Astrocyte of the hippocampus (primary cell): ENCODE data around the gene ZNF624.

Experiments
- DNase-seq: peaks from one replicate; pipeline ENCODE4 v3.0.0; 2011; ENCODE audit warnings: low read depth, low spot score

The ZNF624 gene

DNA sequence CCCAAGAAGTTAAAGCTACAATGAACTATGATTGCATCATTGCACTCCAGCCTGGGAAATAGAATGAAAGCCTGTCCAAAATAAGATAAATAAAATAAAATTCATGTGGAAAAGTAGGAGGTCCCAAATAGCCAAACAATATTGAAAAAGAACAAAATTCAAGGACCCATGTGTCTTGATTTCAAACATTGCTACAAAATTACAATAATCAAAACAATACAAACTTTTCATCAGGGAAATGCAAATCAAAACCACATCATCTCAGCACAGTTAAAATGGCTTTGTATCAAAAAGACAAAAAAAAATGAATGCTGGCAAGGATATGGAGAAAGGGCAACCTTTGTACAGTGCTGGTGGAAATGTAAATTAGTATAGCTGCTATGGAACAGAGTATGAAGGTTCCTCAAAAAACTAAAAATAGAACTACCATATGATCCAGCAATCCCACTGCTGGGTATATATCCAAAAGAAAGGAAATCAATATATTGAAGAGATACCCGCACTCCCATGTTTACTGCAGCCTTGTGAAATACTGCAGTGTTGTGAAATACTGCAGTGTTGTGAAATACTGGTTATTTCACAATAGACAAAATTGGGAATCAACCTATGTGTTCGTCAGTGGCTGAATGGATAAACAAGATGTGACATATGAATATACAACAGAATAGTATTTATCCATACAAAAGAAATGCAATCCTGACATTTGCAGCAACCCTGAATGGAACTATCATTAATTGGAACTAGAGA, 60.1 kb downstream of the ZNF624 start:
- DNase-seq = no peak

DNA sequence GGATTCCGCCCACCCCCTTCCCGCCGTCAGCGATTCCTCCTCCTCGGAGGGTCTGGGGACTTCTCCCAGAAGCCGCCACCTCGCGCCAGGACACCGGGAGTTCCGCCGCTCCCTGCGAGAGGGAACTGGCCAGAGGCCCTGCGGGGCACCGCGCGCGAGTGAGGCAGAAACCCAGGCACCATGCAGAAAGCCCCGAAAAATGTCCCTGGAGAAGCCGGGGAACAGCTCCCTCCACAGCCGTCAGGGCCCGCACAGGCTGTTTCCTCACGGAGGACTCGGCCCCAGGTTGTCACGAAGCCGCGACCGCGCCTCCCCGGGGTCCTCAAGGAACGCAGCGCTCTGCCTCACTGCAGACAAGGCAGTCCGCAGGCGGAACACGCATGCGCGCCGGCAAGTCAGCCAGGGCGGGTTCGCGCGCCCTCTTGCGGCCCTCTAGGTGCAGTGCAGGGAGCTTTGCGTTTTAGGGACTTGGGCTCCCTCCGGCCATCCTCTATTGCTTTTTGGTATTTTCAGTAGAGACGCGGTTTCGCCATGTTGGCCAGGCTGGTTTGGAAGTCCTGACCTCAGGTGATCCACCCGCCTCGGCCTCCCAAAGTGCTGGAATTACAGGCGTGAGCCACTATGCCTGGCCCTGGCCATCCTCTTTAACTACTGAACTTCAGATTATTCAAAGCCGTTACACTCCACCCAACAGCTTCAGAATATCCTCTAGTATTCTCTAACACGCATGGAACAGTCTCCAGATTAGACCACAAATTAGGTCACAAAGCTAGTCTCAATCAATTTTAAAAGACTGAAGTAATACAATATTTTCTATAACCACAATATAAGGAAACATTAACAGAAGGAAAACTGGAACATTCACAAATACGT, 64.3 kb downstream of the ZNF624 start:
- peak; percentile 96 for DNase-seq

DNA sequence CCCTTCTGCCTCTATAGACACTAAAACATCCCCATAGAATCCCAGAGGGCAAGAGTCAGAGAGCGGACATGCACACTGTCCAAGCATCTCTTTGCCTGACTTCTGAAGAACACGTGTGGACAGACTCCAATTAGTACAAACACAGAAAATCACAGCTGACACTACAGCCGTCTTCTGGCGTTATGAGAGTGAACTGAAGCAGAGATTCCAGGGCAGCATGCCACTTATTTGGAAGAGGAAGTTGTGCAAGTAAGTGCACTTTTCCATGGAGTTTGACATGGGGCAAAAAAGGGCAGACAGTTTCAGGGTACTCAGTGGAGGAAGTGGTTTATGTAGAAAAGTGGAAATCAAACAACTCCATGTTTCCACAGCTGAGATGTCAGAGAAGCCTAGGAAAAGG, 67.9 kb downstream of the ZNF624 start:
- no peak for DNase-seq

DNA sequence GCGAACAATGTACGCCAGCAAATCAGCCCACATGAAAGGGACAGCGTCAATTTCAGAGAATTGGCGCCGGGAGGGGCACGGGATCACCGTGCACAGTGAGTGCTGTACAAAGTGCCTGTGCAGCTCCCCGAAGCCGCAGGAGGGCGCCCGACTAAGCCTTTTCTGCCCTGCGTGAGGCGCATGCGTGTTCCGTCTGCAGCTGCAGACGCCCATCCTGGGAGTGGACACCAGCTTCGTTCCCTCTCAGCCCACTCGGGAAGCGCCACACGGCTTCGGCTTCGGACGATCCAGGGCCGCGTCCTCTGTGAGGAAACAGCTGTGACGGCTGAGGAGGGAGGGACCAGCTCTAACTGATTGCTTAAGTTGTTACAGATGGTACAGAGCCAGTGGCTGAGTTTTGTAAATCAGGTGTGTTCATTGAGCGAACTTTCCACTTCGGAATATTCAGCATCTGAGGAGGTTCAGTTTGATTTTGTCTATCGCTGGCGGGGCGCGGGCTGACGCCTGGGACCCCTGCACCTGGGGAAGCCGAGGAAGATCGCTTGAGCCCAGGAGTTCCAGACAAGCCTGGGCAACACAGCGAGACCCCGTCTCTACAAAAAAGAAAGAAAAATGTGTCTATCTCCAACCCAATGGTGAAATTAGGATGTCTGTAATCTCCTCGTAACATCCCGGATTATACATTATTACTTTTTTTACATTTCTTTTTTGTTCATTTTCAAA, 69.2 kb downstream of the ZNF624 start:
- peak; percentile 93 for DNase-seq

DNA sequence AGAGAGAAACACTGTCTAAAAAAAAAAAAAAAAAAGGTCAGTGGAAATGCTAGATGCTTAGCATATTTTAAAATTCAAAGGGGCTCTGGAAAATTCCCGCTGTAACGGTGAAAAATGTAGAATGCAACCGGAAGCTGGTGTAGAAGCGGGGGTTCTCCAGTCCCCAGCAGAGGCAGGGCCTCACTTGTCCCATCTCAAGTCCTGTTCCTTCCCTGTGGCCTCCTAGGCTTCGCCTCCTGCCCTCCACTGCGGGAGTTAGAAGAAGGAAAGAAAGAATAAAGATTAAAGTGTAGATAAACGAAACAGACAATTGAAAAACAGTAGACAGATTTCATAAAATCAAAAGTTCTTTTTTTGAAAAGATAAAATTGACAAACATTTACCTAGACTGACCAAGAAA, 69.9 kb downstream of the ZNF624 start:
- DNase-seq = no peak

DNA sequence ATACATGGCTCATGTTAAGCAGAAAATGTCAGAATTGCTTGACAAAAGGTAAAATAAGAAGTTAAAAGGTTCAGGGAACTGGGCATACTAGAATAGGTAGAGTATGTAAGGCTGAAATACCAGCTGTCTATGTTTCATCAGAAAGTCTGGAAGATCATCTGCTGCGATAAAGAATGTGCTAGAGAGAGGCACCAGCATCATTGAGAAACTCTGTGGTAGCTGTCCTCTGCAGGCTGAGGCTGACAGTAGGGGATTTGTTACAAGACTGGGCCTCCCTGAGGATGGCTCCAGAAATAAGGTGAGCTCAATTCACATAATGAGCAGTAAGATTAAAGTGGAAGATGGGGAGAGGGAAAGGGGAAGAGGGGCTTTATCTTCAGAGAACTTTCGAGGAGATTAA, 80.2 kb downstream of the ZNF624 start:
- no peak for DNase-seq
